ENCODE results near the gene TADA2A.

- TF ChIP-seq CTCF (tag by site-specific recombination; IDR thresholded peaks at IDR 0.05): no peak
- TF ChIP-seq ZNF785 (tag by site-specific recombination; IDR thresholded peaks at IDR 0.05): no peak; the same call in 1 of the 2 replicates
- TF ChIP-seq ZNF624 (tag by site-specific recombination; IDR thresholded peaks at IDR 0.05): no peak
- no peak for TF ChIP-seq KLF10 (tag by site-specific recombination; IDR thresholded peaks at IDR 0.05)
- TF ChIP-seq ZNF157 (tag by site-specific recombination; IDR thresholded peaks at IDR 0.05): no peak
- no peak for TF ChIP-seq ZBTB21 (tag by site-specific recombination; IDR thresholded peaks at IDR 0.05)
- TF ChIP-seq ZNF777 (tag by site-specific recombination; IDR thresholded peaks at IDR 0.05; ENCODE audit: borderline replicate concordance): no peak
- TF ChIP-seq ZNF837 (tag by site-specific recombination; IDR thresholded peaks at IDR 0.05): no peak
- no peak for TF ChIP-seq ZSCAN18 (tag by site-specific recombination; IDR thresholded peaks at IDR 0.05)
- TF ChIP-seq ZNF488 (tag by site-specific recombination; IDR thresholded peaks at IDR 0.05): no peak
- no peak for TF ChIP-seq HOXA7 (CRISPR knock-in tag; IDR thresholded peaks at IDR 0.05; ENCODE audit: borderline replicate concordance)
- no peak; the same call in 1 of the 2 replicates for TF ChIP-seq ZBTB8A (tag by site-specific recombination; IDR thresholded peaks at IDR 0.05)
Observed at GRCh38 chr17:37358098-37358829, 48.4 kb upstream of the TADA2A start.

Measured in HEK293 (cell line).